NCI-H1930 (cell line): ENCODE results near the gene APRT.

Experiments used
- DNase-seq, 2 experiments: peaks; one replicate each; lab custom pipeline; 2025; lab: John Stamatoyannopoulos, UW

The APRT gene

GRCh38 chr16:88811769-88812512 lies at the start of gene APRT:
Gene APRT (minus strand): TSS chr16:88811928. CDS start chr16:88811899, 29 bp downstream.
- DNase-seq = peak; percentile 41 to 76

GRCh38 chr16:88861359-88861758 lies 49.6 kb upstream of the APRT start:
- DNase-seq = no peak

GRCh38 chr16:88859381-88860091 lies 47.8 kb upstream of the APRT start:
- DNase-seq = no peak

GRCh38 chr16:88857728-88858339 lies 46.1 kb upstream of the APRT start:
- DNase-seq = no peak

GRCh38 chr16:88856828-88857727 lies 45.4 kb upstream of the APRT start, which contains the start of the genes GALNS and TRAPPC2L:
Gene GALNS (minus strand): TSS chr16:88856947. CDS start chr16:88856877, 70 bp downstream.
Gene TRAPPC2L (plus strand): TSS chr16:88857127. CDS start chr16:88857151, 24 bp downstream.
- DNase-seq = peak; percentile 85 to 92

- no peak for DNase-seq
Observed at GRCh38 chr16:88856122-88856827, 44.5 kb upstream of the APRT start.

- no peak for DNase-seq
Observed at GRCh38 chr16:88855736-88856121, 44.0 kb upstream of the APRT start.

- no peak for DNase-seq
Observed at GRCh38 chr16:88855176-88855575, 43.4 kb upstream of the APRT start.

GRCh38 chr16:88854306-88855111 lies 42.8 kb upstream of the APRT start:
- DNase-seq = no peak

- DNase-seq = no peak
Observed at GRCh38 chr16:88853325-88853941, 41.7 kb upstream of the APRT start.

- no peak for DNase-seq
Observed at GRCh38 chr16:88851616-88852015, 39.9 kb upstream of the APRT start.

GRCh38 chr16:88850531-88851199 lies 38.9 kb upstream of the APRT start:
- DNase-seq = no peak

- DNase-seq = no peak
Observed at GRCh38 chr16:88848557-88848956, 36.8 kb upstream of the APRT start.

- DNase-seq = no peak
Observed at GRCh38 chr16:88847654-88848053, 35.9 kb upstream of the APRT start.

GRCh38 chr16:88846088-88846487 lies 34.4 kb upstream of the APRT start:
- no peak for DNase-seq

GRCh38 chr16:88844419-88845036 lies 32.8 kb upstream of the APRT start:
- no peak for DNase-seq

- DNase-seq = no peak
Observed at GRCh38 chr16:88843256-88843655, 31.5 kb upstream of the APRT start.

- DNase-seq = no peak
Observed at GRCh38 chr16:88842806-88843205, 31.1 kb upstream of the APRT start.

- DNase-seq = no peak
Observed at GRCh38 chr16:88842308-88842756, 30.6 kb upstream of the APRT start.
